GOT3 (cell line): ENCODE data around the gene EYS.
"Not testable (repeated sequence)": the region's sequence is repeated elsewhere in the genome, so short reads cannot be mapped to it uniquely, and the experiment has no call there.

Experiments
- DNase-seq: peaks from one replicate; lab custom pipeline; 2025; ENCODE audit warnings: mixed read lengths; lab: John Stamatoyannopoulos, UW

EYS gene

GRCh38 chr6:65088575-65088974 is 618.5 kb downstream of the EYS start:
- no peak for DNase-seq

GRCh38 chr6:65081756-65082155 is 625.3 kb downstream of the EYS start:
- no peak for DNase-seq

GRCh38 chr6:65075705-65076230 is 631.3 kb downstream of the EYS start:
- DNase-seq, result no peak

- DNase-seq, result no peak
These were observed 634.5 kb downstream of the EYS start for GRCh38 chr6:65072500-65072899.

GRCh38 chr6:65071480-65071879 is 635.5 kb downstream of the EYS start:
- no peak for DNase-seq

GRCh38 chr6:65064844-65065243 is 642.2 kb downstream of the EYS start:
- no peak for DNase-seq

GRCh38 chr6:65059568-65059967 is 647.5 kb downstream of the EYS start:
- no peak for DNase-seq

GRCh38 chr6:65055545-65055944 is 651.5 kb downstream of the EYS start:
- DNase-seq, result no peak

- DNase-seq, result no peak
These were observed 654.4 kb downstream of the EYS start for GRCh38 chr6:65052626-65053025.

- DNase-seq, result no peak
These were observed 661.2 kb downstream of the EYS start for GRCh38 chr6:65045801-65046200.

- DNase-seq, result no peak
These were observed 693.0 kb downstream of the EYS start for GRCh38 chr6:65014006-65014405.

GRCh38 chr6:65006788-65007187 is 700.2 kb downstream of the EYS start:
- no peak for DNase-seq

GRCh38 chr6:65004283-65004682 is 702.7 kb downstream of the EYS start:
- DNase-seq, result no peak

GRCh38 chr6:65002882-65003281 is 704.1 kb downstream of the EYS start:
- not testable (repeated sequence) for DNase-seq

GRCh38 chr6:65000815-65001214 is 706.2 kb downstream of the EYS start:
- no peak for DNase-seq

- no peak for DNase-seq
These were observed 708.8 kb downstream of the EYS start for GRCh38 chr6:64998204-64998603.

- no peak for DNase-seq
These were observed 710.7 kb downstream of the EYS start for GRCh38 chr6:64996301-64996700.

- no peak for DNase-seq
These were observed 716.2 kb downstream of the EYS start for GRCh38 chr6:64990652-64991304.

GRCh38 chr6:64988148-64988547 is 718.9 kb downstream of the EYS start:
- no peak for DNase-seq

- DNase-seq, result no peak
These were observed 720.0 kb downstream of the EYS start for GRCh38 chr6:64987066-64987465.

- no peak for DNase-seq
These were observed 721.3 kb downstream of the EYS start for GRCh38 chr6:64985726-64986125.

GRCh38 chr6:64984948-64985347 is 722.1 kb downstream of the EYS start:
- DNase-seq, result no peak

GRCh38 chr6:64983089-64983488 is 723.9 kb downstream of the EYS start:
- DNase-seq, result no peak

- DNase-seq, result no peak
These were observed 733.9 kb downstream of the EYS start for GRCh38 chr6:64973142-64973541.
